ENCODE results near the gene DCDC1.

GRCh38 chr11:30861064-30861463 lies 508.5 kb downstream of the DCDC1 start:
- TF ChIP-seq, protein P1, sequence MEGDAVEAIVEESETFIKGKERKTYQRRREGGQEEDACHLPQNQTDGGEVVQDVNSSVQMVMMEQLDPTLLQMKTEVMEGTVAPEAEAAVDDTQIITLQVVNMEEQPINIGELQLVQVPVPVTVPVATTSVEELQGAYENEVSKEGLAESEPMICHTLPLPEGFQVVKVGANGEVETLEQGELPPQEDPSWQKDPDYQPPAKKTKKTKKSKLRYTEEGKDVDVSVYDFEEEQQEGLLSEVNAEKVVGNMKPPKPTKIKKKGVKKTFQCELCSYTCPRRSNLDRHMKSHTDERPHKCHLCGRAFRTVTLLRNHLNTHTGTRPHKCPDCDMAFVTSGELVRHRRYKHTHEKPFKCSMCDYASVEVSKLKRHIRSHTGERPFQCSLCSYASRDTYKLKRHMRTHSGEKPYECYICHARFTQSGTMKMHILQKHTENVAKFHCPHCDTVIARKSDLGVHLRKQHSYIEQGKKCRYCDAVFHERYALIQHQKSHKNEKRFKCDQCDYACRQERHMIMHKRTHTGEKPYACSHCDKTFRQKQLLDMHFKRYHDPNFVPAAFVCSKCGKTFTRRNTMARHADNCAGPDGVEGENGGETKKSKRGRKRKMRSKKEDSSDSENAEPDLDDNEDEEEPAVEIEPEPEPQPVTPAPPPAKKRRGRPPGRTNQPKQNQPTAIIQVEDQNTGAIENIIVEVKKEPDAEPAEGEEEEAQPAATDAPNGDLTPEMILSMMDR (IDR thresholded peaks at IDR 0.05): no peak
- TF ChIP-seq POLR2A (IDR thresholded peaks at IDR 0.05; ENCODE audit: low read depth): no peak

Measured in esophagus muscularis mucosa (tissue), 3 donors.